GM12891 (cell line): Measurements from ENCODE around the gene ZDHHC5.

ENCODE experiments used
- PAX5 ChIP-seq: IDR thresholded peaks from 2 replicates; pipeline ENCODE4 v1.6.1; 2011; ENCODE audit warnings: low read length, moderate library complexity, mild to moderate bottlenecking; ENCODE audit not compliant: insufficient read depth, severe bottlenecking
- POLR2A ChIP-seq: IDR thresholded peaks from 2 replicates; pipeline ENCODE4 v1.6.1; 2011; ENCODE audit warnings: low read depth, low read length, control low read depth
- POLR2AphosphoS5 ChIP-seq: IDR thresholded peaks from 2 replicates; pipeline ENCODE4 v1.6.1; 2011; ENCODE audit warnings: low read depth, low read length, control low read depth
- POU2F2 ChIP-seq: IDR thresholded peaks from 2 replicates; pipeline ENCODE4 v1.6.1; 2011; ENCODE audit warnings: low read depth, mild to moderate bottlenecking, control low read depth, low read length, moderate library complexity
- SPI1 ChIP-seq: IDR thresholded peaks from 2 replicates; pipeline ENCODE4 v1.6.1; 2011; ENCODE audit warnings: low read depth, low read length, control low read depth
- TAF1 ChIP-seq: IDR thresholded peaks from 2 replicates; pipeline ENCODE4 v1.6.1; 2011; ENCODE audit warnings: low read depth, low read length, control low read depth

- TF ChIP-seq POLR2A (no peak), POLR2AphosphoS5 (no peak), SPI1 (no peak), TAF1 (no peak), PAX5 (no peak), POU2F2 (no peak)
Observed at GRCh38 chr11:57698843-57699365, 31.0 kb downstream of the ZDHHC5 start.
